T-helper 2 cell treated with Interferon-gamma antibody and Interleukin-4, amounts not matched to agents 5 μg/mL and 100 μg/mL, for 36 hours (primary cell): ENCODE data around the gene COL24A1.
"Not testable (repeated sequence)": the region's sequence is repeated elsewhere in the genome, so short reads cannot be mapped to it uniquely, and the experiment has no call there.

Experiments
- DNase-seq: peaks from one replicate; pipeline ENCODE4 v3.0.0; 2021; ENCODE audit warnings: low spot score
- H3K27ac Mint-ChIP-seq: one replicate; pipeline ENCODE4 v1.8.0; 2021; ENCODE audit warnings: mild to moderate bottlenecking, mixed read lengths
- H3K27me3 Mint-ChIP-seq: one replicate; pipeline ENCODE4 v1.8.0; 2021; ENCODE audit warnings: low read depth, mixed read lengths
- H3K36me3 Mint-ChIP-seq: one replicate; pipeline ENCODE4 v1.8.0; 2021; ENCODE audit warnings: low read depth, mixed read lengths
- H3K4me1 Mint-ChIP-seq: one replicate; pipeline ENCODE4 v1.8.0; 2021; ENCODE audit warnings: low read depth, mixed read lengths
- H3K4me3 Mint-ChIP-seq: one replicate; pipeline ENCODE4 v1.8.0; 2022; ENCODE audit warnings: mild to moderate bottlenecking, moderate library complexity, mixed read lengths
- H3K9me3 Mint-ChIP-seq: one replicate; pipeline ENCODE4 v1.8.0; 2021; ENCODE audit warnings: mixed read lengths

COL24A1 gene

GRCh38 chr1:85955218-85955617 is 201.4 kb downstream of the COL24A1 start:
- H3K4me3 Mint-ChIP-seq, H3K27me3 Mint-ChIP-seq, H3K36me3 Mint-ChIP-seq, H3K27ac Mint-ChIP-seq, H3K9me3 Mint-ChIP-seq, H3K4me1 Mint-ChIP-seq, DNase-seq: not testable (repeated sequence)

GRCh38 chr1:85952460-85952859 is 204.1 kb downstream of the COL24A1 start:
- Mint-ChIP-seq H3K36me3 (no peaks in the 10 kb centered on the region), H3K27ac (no peak overlapping the region), H3K27me3 (no peaks in the 10 kb centered on the region), H3K4me3 (no peak overlapping the region), H3K9me3 (no peaks in the 10 kb centered on the region), H3K4me1 (no peaks in the 10 kb centered on the region)
- DNase-seq = no peak

GRCh38 chr1:85947186-85947585 is 209.4 kb downstream of the COL24A1 start:
- Mint-ChIP-seq H3K4me1 (no peaks in the 10 kb centered on the region), H3K36me3 (no peaks in the 10 kb centered on the region), H3K27ac (no peak overlapping the region), H3K27me3 (no peaks in the 10 kb centered on the region), H3K9me3 (no peaks in the 10 kb centered on the region), H3K4me3 (no peak overlapping the region)
- DNase-seq = no peak

GRCh38 chr1:85943945-85944344 is 212.6 kb downstream of the COL24A1 start:
- no peaks in the 10 kb centered on the region for H3K9me3 Mint-ChIP-seq
- H3K27ac Mint-ChIP-seq = no peak overlapping the region
- no peaks in the 10 kb centered on the region for H3K36me3 Mint-ChIP-seq
- H3K4me3 Mint-ChIP-seq = no peak overlapping the region
- no peaks in the 10 kb centered on the region for H3K27me3 Mint-ChIP-seq
- H3K4me1 Mint-ChIP-seq = no peaks in the 10 kb centered on the region
- no peak for DNase-seq

GRCh38 chr1:85943526-85943925 is 213.0 kb downstream of the COL24A1 start:
- no peaks in the 10 kb centered on the region for H3K4me1 Mint-ChIP-seq
- H3K27ac Mint-ChIP-seq = no peak overlapping the region
- H3K9me3 Mint-ChIP-seq = no peaks in the 10 kb centered on the region
- no peak for DNase-seq
- H3K36me3 Mint-ChIP-seq = no peaks in the 10 kb centered on the region
- no peaks in the 10 kb centered on the region for H3K27me3 Mint-ChIP-seq
- no peak overlapping the region for H3K4me3 Mint-ChIP-seq

GRCh38 chr1:85940656-85941306 is 215.8 kb downstream of the COL24A1 start:
- H3K27me3 Mint-ChIP-seq = no peaks in the 10 kb centered on the region
- H3K36me3 Mint-ChIP-seq = no peaks in the 10 kb centered on the region
- H3K9me3 Mint-ChIP-seq = no peaks in the 10 kb centered on the region
- no peaks in the 10 kb centered on the region for H3K4me1 Mint-ChIP-seq
- H3K27ac Mint-ChIP-seq = no peak overlapping the region
- no peak for DNase-seq
- no peak overlapping the region for H3K4me3 Mint-ChIP-seq

- Mint-ChIP-seq H3K4me3 (no peak overlapping the region), H3K27me3 (no peaks in the 10 kb centered on the region), H3K4me1 (no peaks in the 10 kb centered on the region), H3K36me3 (no peaks in the 10 kb centered on the region), H3K27ac (no peak overlapping the region), H3K9me3 (no peaks in the 10 kb centered on the region)
- no peak for DNase-seq
Observed at GRCh38 chr1:85938829-85939228, 217.7 kb downstream of the COL24A1 start.

- no peaks in the 10 kb centered on the region for H3K4me1 Mint-ChIP-seq
- no peaks in the 10 kb centered on the region for H3K36me3 Mint-ChIP-seq
- no peaks in the 10 kb centered on the region for H3K27me3 Mint-ChIP-seq
- H3K27ac Mint-ChIP-seq = no peak overlapping the region
- no peaks in the 10 kb centered on the region for H3K9me3 Mint-ChIP-seq
- no peak overlapping the region for H3K4me3 Mint-ChIP-seq
- no peak for DNase-seq
Observed at GRCh38 chr1:85936470-85936869, 220.1 kb downstream of the COL24A1 start.

GRCh38 chr1:85936057-85936456 is 220.5 kb downstream of the COL24A1 start:
- H3K27ac Mint-ChIP-seq = no peak overlapping the region
- no peaks in the 10 kb centered on the region for H3K36me3 Mint-ChIP-seq
- no peaks in the 10 kb centered on the region for H3K9me3 Mint-ChIP-seq
- no peaks in the 10 kb centered on the region for H3K27me3 Mint-ChIP-seq
- no peak for DNase-seq
- no peaks in the 10 kb centered on the region for H3K4me1 Mint-ChIP-seq
- H3K4me3 Mint-ChIP-seq = no peak overlapping the region

- Mint-ChIP-seq H3K36me3 (no peaks in the 10 kb centered on the region), H3K27ac (no peak overlapping the region), H3K27me3 (no peaks in the 10 kb centered on the region), H3K4me1 (no peaks in the 10 kb centered on the region), H3K4me3 (no peak overlapping the region), H3K9me3 (no peaks in the 10 kb centered on the region)
- no peak for DNase-seq
Observed at GRCh38 chr1:85935234-85935633, 221.3 kb downstream of the COL24A1 start.

GRCh38 chr1:85934516-85934915 is 222.1 kb downstream of the COL24A1 start:
- no peak for DNase-seq
- no peak overlapping the region for H3K27ac Mint-ChIP-seq
- H3K4me1 Mint-ChIP-seq = no peaks in the 10 kb centered on the region
- no peaks in the 10 kb centered on the region for H3K27me3 Mint-ChIP-seq
- no peak overlapping the region for H3K4me3 Mint-ChIP-seq
- no peaks in the 10 kb centered on the region for H3K9me3 Mint-ChIP-seq
- H3K36me3 Mint-ChIP-seq = no peaks in the 10 kb centered on the region

- Mint-ChIP-seq H3K4me1 (no peaks in the 10 kb centered on the region), H3K9me3 (no peaks in the 10 kb centered on the region), H3K27me3 (no peaks in the 10 kb centered on the region), H3K4me3 (no peak overlapping the region), H3K36me3 (no peaks in the 10 kb centered on the region), H3K27ac (no peak overlapping the region)
- no peak for DNase-seq
Observed at GRCh38 chr1:85933961-85934360, 222.6 kb downstream of the COL24A1 start.

- Mint-ChIP-seq H3K4me1 (no peaks in the 10 kb centered on the region), H3K27ac (no peak overlapping the region), H3K9me3 (no peaks in the 10 kb centered on the region), H3K36me3 (no peaks in the 10 kb centered on the region), H3K4me3 (no peak overlapping the region), H3K27me3 (no peaks in the 10 kb centered on the region)
- no peak for DNase-seq
Observed at GRCh38 chr1:85911742-85912141, 244.8 kb downstream of the COL24A1 start.

- Mint-ChIP-seq H3K36me3 (no peaks in the 10 kb centered on the region), H3K4me1 (no peaks in the 10 kb centered on the region), H3K27me3 (no peaks in the 10 kb centered on the region), H3K27ac (no peak overlapping the region), H3K9me3 (no peaks in the 10 kb centered on the region), H3K4me3 (no peak overlapping the region)
- DNase-seq = no peak
Observed at GRCh38 chr1:85900921-85901320, 255.7 kb downstream of the COL24A1 start.

GRCh38 chr1:85898861-85899260 is 257.7 kb downstream of the COL24A1 start:
- DNase-seq = no peak

More at GRCh38 chr1:85898861-85899260, 257.7 kb downstream of the COL24A1 start:
- no peaks in the 10 kb centered on the region for H3K9me3 Mint-ChIP-seq
- H3K27me3 Mint-ChIP-seq = no peaks in the 10 kb centered on the region
- no peak overlapping the region for H3K4me3 Mint-ChIP-seq
- H3K4me1 Mint-ChIP-seq = no peaks in the 10 kb centered on the region
- no peaks in the 10 kb centered on the region for H3K36me3 Mint-ChIP-seq
- no peak overlapping the region for H3K27ac Mint-ChIP-seq
